ENCODE measurements around the gene ALG2. TPM values are rescaled to one million over a fixed set of nuclear protein-coding genes. Genes with fewer than 3 reads are reported as not detected.
"Not testable (repeated sequence)": the region's sequence is repeated elsewhere in the genome, so short reads cannot be mapped to it uniquely, and the experiment has no call there.

ALG2 gene
- total and polyA plus RNA-seq, 11 donors, result 8.7 to 21.6 (median 14.8) TPM

DNA sequence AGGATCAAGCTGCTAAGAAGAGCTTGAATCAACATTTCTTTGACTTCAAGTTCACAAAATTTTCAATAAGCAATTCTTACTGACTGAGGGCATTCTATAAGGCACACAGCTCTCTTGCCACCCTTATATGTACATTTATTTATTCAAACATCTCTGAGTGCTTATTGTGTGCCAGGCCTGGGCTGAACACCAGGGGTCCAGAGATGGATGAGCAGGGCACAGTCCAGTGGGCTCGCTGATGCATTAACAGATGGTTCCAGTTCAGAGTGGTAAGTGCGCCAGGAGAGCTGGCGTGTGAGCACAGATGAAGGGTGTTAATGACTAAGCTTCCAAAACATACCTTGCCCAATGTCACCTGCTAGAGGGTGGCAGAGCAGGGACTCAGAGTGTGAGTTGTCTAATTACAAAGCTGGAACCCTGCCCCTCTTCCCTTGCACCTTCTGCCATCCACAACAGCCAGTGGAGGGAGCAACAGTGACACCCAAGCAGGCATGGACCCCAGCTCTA lies 24.6 kb downstream of the ALG2 start:
- TF ChIP-seq, protein P1, sequence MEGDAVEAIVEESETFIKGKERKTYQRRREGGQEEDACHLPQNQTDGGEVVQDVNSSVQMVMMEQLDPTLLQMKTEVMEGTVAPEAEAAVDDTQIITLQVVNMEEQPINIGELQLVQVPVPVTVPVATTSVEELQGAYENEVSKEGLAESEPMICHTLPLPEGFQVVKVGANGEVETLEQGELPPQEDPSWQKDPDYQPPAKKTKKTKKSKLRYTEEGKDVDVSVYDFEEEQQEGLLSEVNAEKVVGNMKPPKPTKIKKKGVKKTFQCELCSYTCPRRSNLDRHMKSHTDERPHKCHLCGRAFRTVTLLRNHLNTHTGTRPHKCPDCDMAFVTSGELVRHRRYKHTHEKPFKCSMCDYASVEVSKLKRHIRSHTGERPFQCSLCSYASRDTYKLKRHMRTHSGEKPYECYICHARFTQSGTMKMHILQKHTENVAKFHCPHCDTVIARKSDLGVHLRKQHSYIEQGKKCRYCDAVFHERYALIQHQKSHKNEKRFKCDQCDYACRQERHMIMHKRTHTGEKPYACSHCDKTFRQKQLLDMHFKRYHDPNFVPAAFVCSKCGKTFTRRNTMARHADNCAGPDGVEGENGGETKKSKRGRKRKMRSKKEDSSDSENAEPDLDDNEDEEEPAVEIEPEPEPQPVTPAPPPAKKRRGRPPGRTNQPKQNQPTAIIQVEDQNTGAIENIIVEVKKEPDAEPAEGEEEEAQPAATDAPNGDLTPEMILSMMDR (IDR thresholded peaks at IDR 0.05), result no peak
- TF ChIP-seq POLR2A (IDR thresholded peaks at IDR 0.05), result no peak
- Histone ChIP-seq H3K36me3 (no peaks in the 10 kb centered on the region), H3K27me3 (no peaks in the 10 kb centered on the region), H3K9me3 (no peaks in the 10 kb centered on the region), H3K4me3 (no peak overlapping the region), H3K4me1 (no peaks in the 10 kb centered on the region), H3K27ac (no peak overlapping the region)
- 89 to 96% (median 95%) methylated on average over 3 of the region's 3 CpGs for WGBS, 4 donors
- ATAC-seq (no peak), DNase-seq (no peak)
- intact Hi-C loops (cut with DNase I), result no loop called here

DNA sequence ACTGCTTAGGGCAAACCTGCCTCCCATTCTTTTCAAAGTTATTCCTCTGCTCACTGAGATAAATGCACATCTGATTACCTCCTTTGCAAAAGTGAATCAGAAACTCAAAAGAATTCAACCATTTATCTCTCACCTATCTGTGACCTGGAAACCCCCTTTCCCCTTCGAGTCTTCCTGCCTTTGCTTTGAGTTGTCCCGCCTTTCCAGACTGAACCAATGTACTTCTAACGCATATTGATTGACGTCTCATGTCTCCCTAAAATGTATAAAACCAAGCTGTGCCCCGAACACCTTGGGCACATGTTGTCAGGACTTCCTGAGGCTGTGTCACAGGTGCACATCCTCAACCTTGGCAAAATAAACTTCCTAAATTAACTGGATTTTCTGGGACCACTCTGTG lies 25.3 kb downstream of the ALG2 start:
- H3K4me3 ChIP-seq; H3K27ac ChIP-seq; H3K4me1 ChIP-seq; DNase-seq; H3K27me3 ChIP-seq; ATAC-seq; H3K36me3 ChIP-seq; intact Hi-C loops (cut with DNase I); H3K9me3 ChIP-seq: not testable (repeated sequence)
- WGBS, 4 donors, result 79 to 85% (median 82%) methylated on average over 5 of the region's 5 CpGs

DNA sequence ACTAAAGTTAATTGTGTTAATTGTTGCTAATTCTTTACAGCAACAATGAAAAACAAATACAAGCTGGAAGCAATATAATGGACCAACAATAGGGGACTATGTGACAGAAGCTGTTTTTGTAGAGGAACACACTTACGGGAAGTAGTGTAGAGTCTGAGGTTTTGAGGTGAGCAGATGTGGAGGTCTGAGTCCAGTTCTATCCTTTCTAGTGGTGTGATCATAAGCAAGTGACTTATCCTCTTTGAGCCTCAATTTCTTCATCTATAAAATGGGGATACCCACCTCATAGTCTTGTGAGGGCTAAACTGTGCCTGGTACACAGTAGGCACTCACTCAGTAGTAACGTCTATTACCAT lies 28.3 kb downstream of the ALG2 start:
- H3K9me3 ChIP-seq, result no peaks in the 10 kb centered on the region
- no peaks in the 10 kb centered on the region for H3K4me1 ChIP-seq
- 79 to 89% (median 86%) methylated on average over 2 of the region's 2 CpGs for WGBS, 4 donors
- intact Hi-C loops (cut with DNase I), result no loop called here
- H3K36me3 ChIP-seq, result no peaks in the 10 kb centered on the region
- DNase-seq (no peak), ATAC-seq (no peak)
- TF ChIP-seq, protein P1 (IDR thresholded peaks at IDR 0.05), result no peak
- no peak for TF ChIP-seq POLR2A (IDR thresholded peaks at IDR 0.05)
- H3K27ac ChIP-seq, result no peak overlapping the region
- no peak overlapping the region for H3K4me3 ChIP-seq
- H3K27me3 ChIP-seq, result peaks cover 0 to 4% (median 0%) of the 10 kb centered on the region in 9 donors

DNA sequence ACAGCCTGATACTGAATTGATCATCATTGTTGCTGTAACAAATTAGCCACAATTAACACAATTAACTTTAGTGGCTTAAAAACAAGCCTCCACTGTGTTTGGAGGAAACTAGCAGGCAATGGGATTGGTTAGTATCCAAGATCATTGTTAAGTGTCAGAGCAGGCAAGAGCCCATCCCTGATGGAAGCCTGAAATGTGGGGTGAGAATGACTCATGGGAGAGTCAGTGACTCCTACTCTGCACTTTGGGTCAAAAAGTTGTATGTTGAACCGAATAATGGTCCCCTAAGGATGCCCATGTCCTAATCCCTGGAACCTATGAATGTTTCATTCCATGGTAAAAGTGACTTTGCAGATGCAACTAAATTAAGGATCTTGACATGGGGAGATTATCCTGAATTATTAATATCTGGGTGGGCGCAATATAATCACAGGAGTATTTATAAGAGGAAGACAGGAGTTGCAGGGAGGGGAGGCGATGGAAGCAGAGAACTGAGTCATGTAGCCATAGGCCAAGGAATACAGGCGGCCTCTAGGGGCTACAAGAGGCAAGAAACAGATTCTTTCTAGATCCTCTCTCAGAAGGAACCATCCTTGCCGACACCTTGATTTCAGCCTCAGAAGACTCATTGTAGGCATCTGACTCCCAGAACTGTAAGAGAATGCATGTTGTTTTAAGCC lies 28.8 kb downstream of the ALG2 start:
- peaks cover 0 to 4% (median 0%) of the 10 kb centered on the region in 9 donors for H3K27me3 ChIP-seq
- TF ChIP-seq, protein P1 (IDR thresholded peaks at IDR 0.05), result no peak
- intact Hi-C loops (cut with DNase I), result no loop called here
- no peaks in the 10 kb centered on the region for H3K36me3 ChIP-seq
- no peak for ATAC-seq
- DNase-seq, result no peak
- WGBS, 4 donors, result 77 to 81% (median 79%) methylated on average over 5 of the region's 5 CpGs
- H3K4me1 ChIP-seq, result no peaks in the 10 kb centered on the region
- no peak overlapping the region for H3K27ac ChIP-seq
- no peak overlapping the region for H3K4me3 ChIP-seq
- H3K9me3 ChIP-seq, result no peaks in the 10 kb centered on the region

All from heart left ventricle (tissue), 16 donors.